Globus pallidus (tissue), 1 donor: Measurements from ENCODE around the gene CYP2F1.
"Not testable (repeated sequence)": the region's sequence is repeated elsewhere in the genome, so short reads cannot be mapped to it uniquely, and the experiment has no call there.

Source experiments
- DNase-seq: peaks from one replicate; pipeline ENCODE4 v3.0.0-alpha.2; 2015; ENCODE audit warnings: low spot score

The CYP2F1 gene

DNA sequence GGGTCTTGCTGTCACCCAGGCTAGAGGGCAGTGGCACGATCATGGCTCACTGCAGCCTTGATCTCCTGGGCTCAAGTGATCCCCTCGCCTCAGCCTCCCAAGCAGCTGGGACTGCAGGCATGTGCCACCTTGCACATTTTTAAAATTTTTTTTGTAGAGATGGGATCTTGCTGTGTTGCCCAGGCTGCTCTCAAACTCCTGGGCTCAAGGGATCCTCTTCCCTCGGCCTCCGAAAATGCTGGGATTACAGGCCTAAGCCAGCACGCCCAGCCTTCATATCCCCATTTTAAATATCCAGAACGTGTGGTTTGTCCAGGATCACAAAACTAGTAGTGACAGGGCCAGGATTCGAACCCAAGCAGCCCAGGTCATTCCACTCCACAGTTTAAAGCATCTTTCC is 13.1 kb downstream of the CYP2F1 start:
- DNase-seq = not testable (repeated sequence)

DNA sequence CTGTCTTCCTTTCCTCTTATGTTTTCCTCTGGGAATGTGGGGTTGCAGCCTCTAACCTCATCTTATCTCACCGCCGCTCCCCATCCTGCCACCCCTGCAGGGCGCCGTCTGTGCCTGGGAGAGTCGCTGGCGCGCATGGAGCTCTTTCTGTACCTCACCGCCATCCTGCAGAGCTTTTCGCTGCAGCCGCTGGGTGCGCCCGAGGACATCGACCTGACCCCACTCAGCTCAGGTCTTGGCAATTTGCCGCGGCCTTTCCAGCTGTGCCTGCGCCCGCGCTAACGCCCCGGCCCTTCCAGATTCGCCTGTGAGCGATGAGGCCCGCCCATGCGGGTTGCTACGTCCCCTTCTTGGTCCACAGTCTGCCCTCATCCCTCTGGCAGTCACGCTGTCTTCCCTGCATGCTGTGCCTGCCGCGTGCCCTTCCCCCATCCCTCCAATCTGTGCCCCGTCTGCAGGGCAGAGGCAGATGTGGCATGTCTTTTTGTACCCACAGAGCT is 13.6 kb downstream of the CYP2F1 start:
- peak; percentile 14 for DNase-seq

DNA sequence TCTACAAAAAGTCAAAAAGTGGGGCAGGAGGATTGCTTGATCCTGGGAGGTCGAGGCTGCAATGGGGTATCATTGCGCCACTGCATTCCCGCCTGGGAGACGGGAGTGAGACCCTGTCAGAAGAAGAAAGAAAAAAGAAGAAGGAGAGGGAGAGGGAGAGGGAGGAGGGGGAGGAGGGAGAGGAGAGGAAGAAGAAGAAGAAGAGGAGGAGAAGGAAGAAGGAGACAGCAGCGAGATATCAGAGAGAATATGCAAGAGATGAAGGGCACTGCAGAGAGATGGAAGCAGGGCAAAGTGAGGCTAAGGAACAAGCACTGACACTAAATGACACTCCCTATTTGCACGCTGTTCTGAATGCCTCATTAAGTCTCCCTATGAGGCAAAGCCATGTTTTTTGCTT is 14.5 kb downstream of the CYP2F1 start:
- no peak for DNase-seq

DNA sequence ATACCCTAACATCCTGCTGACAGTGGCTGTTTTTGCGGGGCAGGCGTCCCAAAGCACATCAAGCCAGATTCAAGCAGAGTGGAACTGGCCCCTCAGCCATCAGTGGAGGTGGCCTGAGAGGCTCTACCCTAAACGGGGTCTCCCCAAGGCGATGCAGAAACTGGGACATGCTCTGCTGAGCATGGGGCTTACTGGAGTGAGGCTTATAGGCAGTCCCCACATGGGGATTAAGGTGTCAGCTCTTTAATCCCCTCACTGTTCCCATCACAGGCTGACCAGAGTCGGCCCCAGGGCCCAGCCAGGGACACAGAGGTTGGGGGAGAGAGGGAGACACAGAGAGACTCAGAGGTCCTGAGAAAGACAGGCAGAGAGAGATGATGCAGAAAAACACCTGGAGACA is 17.0 kb downstream of the CYP2F1 start:
- DNase-seq = no peak

DNA sequence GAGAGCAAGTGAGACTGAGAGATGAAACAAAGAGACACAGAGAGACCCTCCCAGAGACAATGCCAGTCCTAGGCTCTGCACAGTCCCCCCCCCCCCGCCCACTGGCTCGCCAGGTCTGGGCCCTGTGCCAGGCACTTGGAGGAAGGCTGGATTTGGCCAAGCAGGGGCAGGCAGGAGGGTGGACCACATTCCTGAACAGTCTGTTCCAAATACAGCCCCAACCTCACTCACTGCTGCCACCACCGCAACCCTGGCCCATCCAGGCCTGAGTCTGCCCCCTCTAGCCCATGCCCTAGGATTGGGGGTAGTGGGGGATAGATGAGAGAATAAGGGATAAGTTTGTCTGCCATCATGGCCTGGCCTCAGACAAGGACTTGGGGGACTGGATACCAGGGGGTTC is 19.0 kb downstream of the CYP2F1 start:
- DNase-seq = no peak

DNA sequence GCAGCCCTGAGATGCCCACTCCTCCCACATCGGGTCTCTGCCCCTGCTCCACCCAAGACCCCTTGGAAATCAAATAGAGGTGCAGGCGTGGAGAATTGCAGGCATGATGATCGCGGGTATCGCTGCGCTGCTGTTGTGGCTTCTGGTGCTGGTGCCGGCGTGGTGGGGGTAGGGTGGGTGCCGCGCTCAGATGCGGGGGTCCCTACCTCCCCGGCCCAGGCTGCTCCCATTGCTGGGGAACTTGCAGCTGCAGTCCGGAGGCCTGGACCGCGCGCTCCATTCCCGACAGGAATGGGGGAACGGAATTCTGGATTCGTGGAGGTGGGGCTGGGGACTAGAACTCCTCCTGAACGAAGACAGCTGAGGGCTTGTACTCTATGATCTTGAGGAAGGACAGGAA is 20.4 kb downstream of the CYP2F1 start:
- DNase-seq = no peak

DNA sequence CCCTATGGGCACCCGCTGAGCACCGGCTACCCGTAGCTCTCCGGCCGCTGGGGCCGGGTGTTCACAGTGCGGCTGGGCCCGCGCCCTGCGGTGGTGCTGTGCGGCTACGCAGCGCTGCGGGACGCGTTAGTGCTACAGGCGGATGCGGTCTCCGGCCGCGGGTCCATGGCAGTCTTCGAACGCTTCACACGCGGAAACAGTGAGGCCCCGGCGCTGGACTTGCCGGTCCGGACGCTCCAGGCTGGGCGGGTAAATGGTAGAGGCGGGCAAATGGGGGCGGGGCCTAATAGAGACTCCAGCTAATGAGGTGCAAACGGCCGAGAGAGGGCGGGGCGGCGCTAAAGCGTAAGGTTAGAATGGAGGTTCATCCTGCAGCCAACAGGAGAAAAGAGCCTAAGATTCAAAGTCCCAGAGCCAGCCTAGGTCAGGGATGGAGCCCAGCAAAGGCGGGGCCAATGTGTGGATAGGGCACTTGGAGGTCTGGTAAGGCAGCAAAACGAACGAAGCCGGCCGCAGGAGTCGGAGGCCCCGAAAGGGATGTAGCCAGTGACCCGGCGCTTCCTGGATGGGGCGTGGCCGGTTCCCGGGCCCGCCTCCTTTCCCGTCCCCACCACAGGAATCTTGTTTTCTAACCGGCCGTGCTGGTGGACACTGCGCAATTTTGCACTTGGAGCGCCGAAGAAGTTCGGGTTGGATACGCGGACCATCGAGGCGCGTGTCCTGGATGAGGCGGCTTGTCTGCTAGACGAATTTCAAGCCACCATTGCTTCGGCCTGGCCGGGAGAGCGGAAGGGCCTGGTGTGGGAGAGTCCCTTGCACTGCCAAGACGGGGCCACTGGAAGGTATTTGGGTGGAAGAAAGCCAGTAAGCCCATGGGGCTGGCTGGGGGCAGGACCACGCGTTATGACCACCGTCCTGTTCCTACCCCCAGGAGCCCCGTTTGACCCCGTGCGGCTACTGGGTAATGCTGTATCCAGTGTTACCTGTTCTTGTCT is 21.5 kb downstream of the CYP2F1 start:
- peak; percentile 54 for DNase-seq

DNA sequence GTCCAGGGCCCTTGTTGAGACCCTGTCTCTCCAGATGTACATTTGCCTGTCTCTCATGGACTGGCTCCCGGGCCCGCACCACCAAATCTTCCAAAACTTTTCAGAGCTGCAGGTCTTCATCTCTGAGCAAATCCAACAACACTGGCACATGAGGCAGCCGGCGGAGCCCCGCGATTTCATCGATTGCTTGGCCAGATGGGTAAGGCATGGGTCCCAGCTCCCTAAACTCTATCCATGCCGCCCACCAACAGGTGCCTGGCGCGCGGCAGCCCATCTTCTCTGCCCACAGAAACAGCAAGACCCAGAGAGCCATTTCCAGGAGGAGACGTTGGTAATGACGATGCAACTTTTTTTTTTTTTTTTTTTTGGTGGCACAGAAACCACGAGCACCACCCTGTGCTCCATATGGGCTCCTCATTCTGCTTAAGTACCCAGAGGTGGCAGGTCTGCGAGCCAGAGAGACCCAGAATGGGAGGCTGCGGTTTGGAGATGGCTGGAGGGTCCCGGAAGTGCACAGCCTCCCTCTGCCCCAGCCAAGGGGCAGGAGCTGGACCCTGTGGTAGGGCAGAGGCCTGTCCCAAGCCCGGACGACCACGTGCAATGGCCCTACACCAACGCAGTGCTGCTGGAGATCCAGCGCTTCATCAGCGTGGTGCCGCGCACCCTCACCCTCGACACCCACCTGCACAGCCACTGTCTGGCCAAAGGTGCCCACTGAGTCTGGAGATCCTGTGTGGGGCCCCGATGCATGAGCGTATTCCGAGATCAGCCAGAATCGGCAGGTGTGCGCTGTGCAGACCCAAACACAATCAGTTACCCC is 22.6 kb downstream of the CYP2F1 start:
- no peak for DNase-seq

DNA sequence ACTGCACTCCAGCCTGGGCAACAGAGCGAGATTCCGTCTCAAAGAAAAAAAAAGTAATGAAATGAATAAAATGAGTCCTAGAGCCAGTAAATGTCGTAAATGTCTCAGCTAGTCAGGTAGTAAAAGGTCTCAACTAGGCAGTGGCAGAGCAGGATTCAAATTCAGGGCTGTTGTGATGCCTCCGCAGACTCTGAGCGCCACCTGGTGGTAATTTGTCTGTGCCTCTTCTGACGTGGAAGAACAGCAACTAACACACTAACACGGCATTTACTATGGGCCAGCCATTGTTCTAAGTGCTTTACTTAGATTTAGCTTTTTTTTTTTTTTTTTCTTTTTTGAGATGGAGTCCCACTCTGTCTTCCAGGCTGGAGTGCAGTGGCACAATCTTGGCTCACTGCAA is 30.2 kb downstream of the CYP2F1 start:
- peak; percentile 63 for DNase-seq

DNA sequence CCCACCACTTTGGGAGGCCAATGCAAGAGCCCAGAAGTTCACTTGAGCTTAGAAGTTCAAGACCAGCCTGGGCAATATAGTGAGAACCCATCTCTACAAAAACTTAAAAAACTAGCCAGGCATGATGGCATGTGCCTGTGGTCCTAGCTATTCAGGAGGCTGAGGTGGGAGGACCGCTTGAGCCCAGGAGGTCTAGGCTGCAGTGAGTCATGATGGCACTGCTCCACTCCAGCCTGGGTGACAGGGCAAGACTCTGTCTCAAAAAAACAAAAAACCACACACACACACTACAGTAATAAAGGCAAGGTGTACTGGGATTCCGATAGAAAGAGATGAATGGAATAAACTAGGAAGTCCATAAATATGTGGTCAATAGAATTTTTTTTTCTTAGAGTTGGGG is 35.6 kb downstream of the CYP2F1 start:
- no peak for DNase-seq

DNA sequence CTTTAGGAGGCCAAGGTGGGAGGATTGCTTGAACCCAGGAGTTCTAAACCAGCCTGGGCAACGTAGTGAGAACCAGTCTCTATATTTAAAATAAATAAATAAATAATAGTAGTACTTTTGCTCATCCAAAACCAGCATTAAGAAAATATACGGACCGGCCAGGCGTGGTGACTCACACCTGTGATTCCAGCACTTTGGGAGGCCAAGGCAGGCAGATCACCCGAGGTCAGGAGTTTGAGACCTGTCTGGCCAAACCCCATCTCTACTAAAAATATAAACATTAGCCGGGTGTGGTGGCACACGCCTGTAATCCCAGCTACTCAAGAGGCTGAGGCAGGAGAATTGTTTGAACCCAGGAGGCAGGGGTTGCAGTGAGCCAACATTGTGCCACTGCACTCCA is 36.8 kb downstream of the CYP2F1 start:
- DNase-seq = not testable (repeated sequence)

DNA sequence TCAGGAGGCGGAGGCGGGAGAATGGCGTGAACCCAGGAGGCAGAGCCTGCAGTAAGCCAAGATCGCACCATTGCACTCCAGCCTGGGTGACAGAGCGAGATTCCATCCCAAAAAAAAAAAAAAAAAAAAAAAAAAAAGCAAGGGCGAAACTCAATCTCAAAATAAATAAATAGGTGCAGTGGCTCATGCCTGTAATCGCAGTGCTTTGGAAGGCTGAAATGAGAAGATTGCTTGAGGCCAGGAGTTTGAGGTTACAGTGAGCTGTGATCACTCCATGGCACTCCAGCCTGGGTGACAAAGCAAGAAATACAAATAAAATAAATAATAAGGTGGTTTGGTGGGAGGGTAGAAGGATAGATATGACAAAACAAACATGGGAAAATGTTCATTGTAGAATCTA is 39.8 kb downstream of the CYP2F1 start:
- no peak for DNase-seq

DNA sequence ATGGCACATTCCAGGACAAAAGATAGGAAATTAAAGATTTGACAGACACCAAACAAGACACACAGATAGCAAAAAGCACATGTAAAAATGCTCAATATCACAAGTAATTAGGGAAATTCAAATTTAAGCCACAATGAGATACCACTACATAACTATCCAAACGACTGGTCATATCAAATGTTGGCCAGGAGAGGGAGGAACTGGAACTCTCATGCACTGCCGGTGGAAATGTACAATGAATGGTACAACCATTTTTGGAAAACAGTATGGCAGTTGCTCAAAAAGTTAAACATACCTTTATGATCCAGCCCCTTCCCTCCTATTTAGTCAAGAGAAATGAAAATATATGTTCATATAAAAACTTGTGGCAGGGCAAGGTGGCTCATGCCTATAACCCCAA is 42.0 kb downstream of the CYP2F1 start:
- DNase-seq = no peak

DNA sequence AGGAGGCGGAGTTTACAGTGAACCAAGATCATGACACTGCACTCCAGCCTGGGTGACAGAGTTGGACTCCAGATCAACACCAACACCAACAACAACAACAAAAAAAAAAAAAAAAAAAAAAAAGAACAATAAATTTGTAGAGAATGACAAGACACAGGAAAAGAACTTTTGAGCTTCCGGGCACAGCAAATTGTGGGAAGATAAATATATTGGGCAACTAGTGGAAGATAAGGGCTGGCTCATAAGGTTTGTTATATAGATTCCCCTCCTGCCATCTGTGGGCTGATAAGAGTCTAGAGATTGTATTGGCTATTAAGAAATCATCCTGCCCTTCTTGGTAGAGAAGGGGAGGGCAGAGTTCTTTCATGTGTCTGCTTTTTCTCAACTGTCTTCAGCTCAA is 45.6 kb downstream of the CYP2F1 start:
- no peak for DNase-seq

DNA sequence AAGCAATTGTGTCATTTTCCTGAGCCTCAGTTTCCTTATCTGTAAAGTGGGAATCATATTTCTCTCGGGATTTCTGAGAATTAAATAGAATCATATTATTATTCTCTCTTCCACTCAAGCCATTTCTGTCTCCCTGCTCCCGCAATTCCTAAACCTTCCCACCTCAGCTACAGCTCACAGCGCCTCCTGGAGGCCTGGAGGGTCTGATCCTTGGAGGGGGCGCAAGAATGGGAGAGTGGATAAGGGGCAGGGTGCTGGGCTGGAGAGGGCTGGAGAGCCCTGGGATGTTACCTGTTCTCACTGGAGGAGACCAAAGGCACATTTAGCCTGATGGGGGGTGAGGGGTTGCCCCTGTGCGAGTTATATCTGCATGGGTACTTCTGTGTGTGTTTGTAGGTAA is 47.7 kb downstream of the CYP2F1 start:
- DNase-seq = no peak

DNA sequence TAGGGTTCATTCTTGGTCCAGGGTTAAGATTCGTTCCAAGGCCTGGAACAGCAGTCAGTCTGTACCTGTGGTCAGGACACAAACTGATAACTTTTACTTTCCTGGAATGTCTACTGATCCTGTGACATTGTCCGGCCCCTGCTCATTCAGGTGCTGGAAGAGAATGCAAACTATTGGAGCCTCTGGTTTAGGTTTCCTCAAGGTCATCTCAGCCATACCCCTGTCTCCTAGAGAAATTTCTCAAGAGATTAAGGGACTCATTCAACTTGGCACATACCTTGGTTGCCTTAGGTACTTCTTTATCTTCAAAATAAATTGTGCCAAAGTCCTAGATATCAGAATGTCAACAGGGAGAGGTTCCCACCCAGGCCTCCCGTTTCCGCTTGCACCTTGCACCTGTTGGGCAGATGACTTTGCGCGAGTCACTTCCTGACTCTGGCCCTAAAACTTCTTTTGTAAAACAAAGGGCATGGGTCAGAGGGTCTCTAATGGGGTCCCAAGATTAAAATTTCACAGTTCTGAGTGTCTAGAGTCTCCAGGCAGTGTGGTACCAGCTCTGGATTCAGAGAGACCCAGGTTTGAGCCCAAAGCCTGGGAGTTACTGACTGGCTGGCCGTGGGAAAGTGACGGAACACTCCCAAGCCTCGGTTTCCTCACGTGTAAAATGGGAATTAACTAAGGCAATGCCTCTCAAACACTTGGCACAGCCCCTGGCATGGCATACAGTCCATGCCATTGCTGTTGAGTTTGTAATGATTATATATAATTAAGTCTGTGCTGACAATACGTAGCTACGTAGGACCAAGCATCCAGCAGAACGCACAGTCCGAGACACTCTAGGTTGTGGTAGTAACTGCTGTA is 52.9 kb downstream of the CYP2F1 start:
- DNase-seq = no peak

DNA sequence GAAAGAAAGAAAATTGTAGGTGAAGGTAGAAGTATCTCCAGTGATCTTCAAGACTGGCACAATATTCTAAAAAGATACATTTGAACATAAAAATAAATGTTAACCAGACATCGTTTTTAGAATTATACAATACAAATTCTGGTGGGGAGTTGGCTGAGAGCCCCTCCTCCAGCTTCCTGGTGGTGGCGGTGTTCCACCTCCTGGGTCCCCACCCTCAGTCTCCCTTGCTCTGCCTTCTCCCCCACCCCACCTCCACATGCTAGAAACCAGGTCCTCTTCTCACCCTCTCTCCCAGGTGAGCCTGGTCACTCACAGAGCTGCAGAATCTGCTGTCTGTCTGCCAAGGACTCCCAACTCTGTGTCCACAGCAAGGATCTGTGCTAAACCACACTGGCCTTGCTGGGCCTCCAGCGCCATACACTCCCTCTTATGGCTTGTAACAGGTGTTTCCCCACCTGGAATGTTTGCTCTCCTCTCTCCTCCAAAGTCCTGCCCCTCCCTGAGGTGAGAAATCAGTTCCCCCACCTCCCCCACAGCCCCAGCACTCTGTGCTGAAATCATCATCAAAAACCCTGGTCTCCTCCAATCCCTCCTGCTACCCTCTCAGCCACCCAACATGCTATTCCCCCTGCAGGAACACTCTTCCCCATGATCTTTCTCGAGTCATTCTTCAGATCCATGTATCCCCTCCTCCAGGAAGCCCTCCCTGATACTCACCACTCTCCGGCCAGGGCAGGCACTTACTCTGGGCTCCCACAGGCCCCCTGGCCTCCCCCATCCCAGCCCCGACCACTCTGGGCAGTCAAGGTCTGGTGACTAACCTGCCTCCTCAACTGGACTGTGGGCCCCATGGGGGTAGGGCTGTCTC is 58.3 kb downstream of the CYP2F1 start:
- DNase-seq = no peak

DNA sequence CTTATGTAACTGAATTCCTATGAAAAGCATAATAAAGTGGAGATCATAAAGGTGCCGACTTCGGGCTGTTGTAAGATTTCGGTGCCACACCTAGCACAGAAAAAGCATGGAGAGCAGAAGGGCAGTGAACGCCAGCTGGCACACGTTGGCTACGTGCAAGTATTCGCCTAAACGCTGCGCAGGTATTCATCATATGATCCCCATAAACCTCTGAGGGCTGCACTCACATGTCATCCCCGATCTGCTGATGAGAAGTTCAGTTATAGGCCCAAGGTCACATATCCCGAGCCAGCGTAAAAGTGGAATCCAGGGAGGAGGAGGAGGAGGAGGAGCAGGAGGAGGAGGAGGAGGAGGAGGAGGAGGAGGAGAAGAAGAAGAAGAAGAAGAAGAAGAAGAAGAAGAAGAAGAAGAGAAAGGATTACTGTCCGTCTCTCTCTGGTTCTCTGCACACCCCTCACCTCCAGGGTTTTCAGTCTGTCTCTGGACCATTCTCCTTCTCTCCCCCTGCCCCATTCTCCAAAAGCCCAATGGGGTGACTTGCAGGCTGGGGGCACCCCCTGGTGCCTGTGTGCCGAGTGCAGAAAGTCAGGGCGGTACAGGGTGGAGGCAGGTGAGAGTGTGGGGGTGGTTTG is 60.2 kb downstream of the CYP2F1 start:
- DNase-seq = no peak

DNA sequence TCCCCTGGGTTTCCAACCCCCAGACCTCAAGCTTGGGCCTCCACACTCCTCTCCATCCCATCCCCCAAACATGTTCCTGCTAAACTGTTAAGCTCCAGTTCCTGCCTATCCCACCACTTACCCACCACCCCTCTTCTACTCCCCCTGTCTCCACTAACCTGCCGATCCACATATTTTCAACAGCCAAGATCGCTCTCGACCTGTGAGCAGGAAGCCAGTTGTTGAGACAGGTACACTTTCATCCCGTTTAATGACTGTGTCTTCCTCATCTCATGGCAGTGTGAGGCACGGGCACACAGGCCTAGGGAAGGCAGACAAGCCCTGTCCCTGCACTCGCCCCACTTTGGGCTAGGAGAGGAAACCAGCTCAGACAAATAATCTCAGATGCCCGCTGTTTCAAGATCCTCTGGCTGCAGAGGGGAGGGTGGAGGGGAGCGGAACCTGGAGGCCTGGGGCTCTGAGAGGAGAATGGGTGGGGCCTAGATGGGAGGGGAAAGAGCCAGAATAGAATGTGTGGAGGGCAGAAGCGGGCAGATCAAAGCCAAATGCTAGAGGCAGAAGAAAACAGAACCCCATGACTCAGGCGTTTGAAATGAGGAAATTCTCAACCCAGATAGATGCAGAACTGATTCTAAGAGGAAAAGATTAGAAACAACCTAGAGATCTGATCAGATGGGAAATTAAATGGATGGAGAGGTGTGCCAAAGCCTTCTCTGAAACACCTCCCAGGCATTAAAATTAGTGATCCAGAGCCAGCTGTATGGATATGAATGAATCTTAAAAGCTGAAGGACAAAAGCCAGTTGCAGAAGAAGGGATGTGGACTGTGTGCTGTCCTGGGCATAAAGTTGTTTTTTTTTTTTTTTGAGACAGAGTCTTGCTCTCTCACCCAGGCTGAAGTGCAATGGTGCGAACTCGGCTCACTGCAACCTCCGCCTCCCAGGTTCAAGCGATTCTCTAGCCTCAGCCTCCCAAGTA is 61.9 kb downstream of the CYP2F1 start:
- DNase-seq = peak; percentile 57
